A549 (cell line): ENCODE data around the gene ZNF519.
"Not testable (repeated sequence)": the region's sequence is repeated elsewhere in the genome, so short reads cannot be mapped to it uniquely, and the experiment has no call there.

Experiments
- CBX8 ChIP-seq: fragments of 200-600 bp; sonication (generic); IDR thresholded peaks from 2 replicates; pipeline ENCODE4 v1.6.1; 2016
- FOSL2 ChIP-seq, 2 experiments: fragments of 450-650 bp in 1 of 2; fragments of >200 bp in 1 of 2; sonication (Bioruptor Twin) in 1 of 2; formaldehyde crosslinking; IDR thresholded peaks; 2 replicates each; pipeline versions ENCODE4 v1.5.0 to v1.6.1; 2016 to 2020; ENCODE audit warnings: mild to moderate bottlenecking in 1 of 2, moderate library complexity in 1 of 2
- FOXS1 ChIP-seq: fragments of 250-450 bp; sonication (Bioruptor Pico); IDR thresholded peaks from 2 replicates; pipeline ENCODE4 v1.5.0; 2020; ENCODE audit warnings: mild to moderate bottlenecking, moderate library complexity
- MAX ChIP-seq: IDR thresholded peaks from 2 replicates; pipeline ENCODE4 v1.6.1; 2012
- NR3C1 ChIP-seq: fragments of >200 bp; sonication (Bioruptor Twin); formaldehyde crosslinking; IDR thresholded peaks from 3 replicates; pipeline ENCODE4 v1.6.1; 2017
- POLR2A ChIP-seq: IDR thresholded peaks from 2 replicates; pipeline ENCODE4 v1.6.1; 2012; ENCODE audit warnings: mild to moderate bottlenecking, low read length
- RAD21 ChIP-seq, 2 experiments: fragments of >200 bp in 1 of 2; sonication (Bioruptor Twin) in 1 of 2; formaldehyde crosslinking in 1 of 2; IDR thresholded peaks in 1 of 2; conservative IDR thresholded peaks in 1 of 2; 2 replicates in 1 of 2; 3 replicates in 1 of 2; pipeline ENCODE4 v1.6.1; 2012 to 2018; ENCODE audit warnings: inconsistent platforms in 1 of 2
- REST ChIP-seq: fragments of 200-600 bp; sonication (generic); IDR thresholded peaks from 2 replicates; pipeline ENCODE4 v1.6.1; 2016; ENCODE audit warnings: antibody characterized with exemption, mild to moderate bottlenecking, moderate library complexity
- RFX5 ChIP-seq: fragments of 450-650 bp; IDR thresholded peaks from 2 replicates; pipeline ENCODE4 v1.7.1; 2014; ENCODE audit warnings: antibody characterized with exemption, mild to moderate bottlenecking, moderate library complexity
- SMC3 ChIP-seq: fragments of >200 bp; sonication (Bioruptor Twin); formaldehyde crosslinking; IDR thresholded peaks from 3 replicates; pipeline ENCODE4 v1.6.1; 2018; ENCODE audit warnings: inconsistent platforms
- TF ChIP-seq, protein P1 (sequence below): fragments of >200 bp; sonication (Bioruptor Twin); formaldehyde crosslinking; IDR thresholded peaks from 3 replicates; pipeline ENCODE4 v1.5.1; 2016

- TF ChIP-seq RAD21 (conservative IDR thresholded peaks at IDR 0.05 in 1 of 2, IDR thresholded peaks at IDR 0.05 in 1 of 2); POLR2A; RFX5; FOSL2 (IDR thresholded peaks at IDR 0.05); FOSL2 (CRISPR knock-in tag; IDR thresholded peaks at IDR 0.05); FOXS1; CBX8; MAX; REST; NR3C1; SMC3: not testable (repeated sequence)
- TF ChIP-seq, protein P1, sequence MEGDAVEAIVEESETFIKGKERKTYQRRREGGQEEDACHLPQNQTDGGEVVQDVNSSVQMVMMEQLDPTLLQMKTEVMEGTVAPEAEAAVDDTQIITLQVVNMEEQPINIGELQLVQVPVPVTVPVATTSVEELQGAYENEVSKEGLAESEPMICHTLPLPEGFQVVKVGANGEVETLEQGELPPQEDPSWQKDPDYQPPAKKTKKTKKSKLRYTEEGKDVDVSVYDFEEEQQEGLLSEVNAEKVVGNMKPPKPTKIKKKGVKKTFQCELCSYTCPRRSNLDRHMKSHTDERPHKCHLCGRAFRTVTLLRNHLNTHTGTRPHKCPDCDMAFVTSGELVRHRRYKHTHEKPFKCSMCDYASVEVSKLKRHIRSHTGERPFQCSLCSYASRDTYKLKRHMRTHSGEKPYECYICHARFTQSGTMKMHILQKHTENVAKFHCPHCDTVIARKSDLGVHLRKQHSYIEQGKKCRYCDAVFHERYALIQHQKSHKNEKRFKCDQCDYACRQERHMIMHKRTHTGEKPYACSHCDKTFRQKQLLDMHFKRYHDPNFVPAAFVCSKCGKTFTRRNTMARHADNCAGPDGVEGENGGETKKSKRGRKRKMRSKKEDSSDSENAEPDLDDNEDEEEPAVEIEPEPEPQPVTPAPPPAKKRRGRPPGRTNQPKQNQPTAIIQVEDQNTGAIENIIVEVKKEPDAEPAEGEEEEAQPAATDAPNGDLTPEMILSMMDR: not testable (repeated sequence)
Observed at GRCh38 chr18:14149916-14150420, 17.7 kb upstream of the ZNF519 start.
